ENCODE results near the gene C1orf122. TPM values are rescaled to one million over a fixed set of nuclear protein-coding genes. Genes with fewer than 3 reads are reported as not detected.
A peak's percentile ranks its signal among the peaks of the same experiment; 100 is the strongest.

C1orf122 gene
- total and polyA plus RNA-seq, 2 of the 13 experiments (the other 11 are each of a cell fraction or from before 2014, with no cell fraction given) = 18.7 to 40.6 TPM

GRCh38 chr1:37793773-37794371 lies 13.7 kb upstream of the C1orf122 start, which contains the start of gene MANEAL (continued):
- TF ChIP-seq CHCHD3 (CRISPR knock-in tag; IDR thresholded peaks at IDR 0.05) (0 out of 2 replicates have a peak, but pooled peaks have one; percentile 37), YY1 (IDR thresholded peaks at IDR 0.05; ENCODE audit: insufficient read depth, insufficient replicate concordance, low read depth, low read length) (peak; percentile 78), ZNF883 (CRISPR knock-in tag; IDR thresholded peaks at IDR 0.05; ENCODE audit: not compliant biosample characterization) (peak; percentile 67), ZNF235 (CRISPR knock-in tag; IDR thresholded peaks at IDR 0.05; ENCODE audit: borderline replicate concordance) (no peak), MAFF (IDR thresholded peaks at IDR 0.05; ENCODE audit: low read depth, low read length) (no peak), KDM3A (CRISPR knock-in tag; IDR thresholded peaks at IDR 0.05; ENCODE audit: low read depth) (no peak), ZNF672 (CRISPR knock-in tag; IDR thresholded peaks at IDR 0.05) (no peak), CREB1 (IDR thresholded peaks at IDR 0.05) (no peak), CREB1 (CRISPR knock-in tag; IDR thresholded peaks at IDR 0.05) (no peak), STAT5B (CRISPR knock-in tag; IDR thresholded peaks at IDR 0.05) (no peak), ZMAT3 (CRISPR knock-in tag; conservative IDR thresholded peaks at IDR 0.05) (no peak), SOX5 (CRISPR knock-in tag; IDR thresholded peaks at IDR 0.05; ENCODE audit: borderline replicate concordance) (no peak), ZBTB10 (CRISPR knock-in tag; IDR thresholded peaks at IDR 0.05; ENCODE audit: borderline replicate concordance) (0 out of 2 replicates have a peak, but pooled peaks have one; percentile 40), MLX (CRISPR knock-in tag; IDR thresholded peaks at IDR 0.05) (no peak), ZNF781 (CRISPR knock-in tag; IDR thresholded peaks at IDR 0.05; ENCODE audit: borderline replicate concordance, not compliant biosample characterization) (no peak), ZNF33A (CRISPR knock-in tag; IDR thresholded peaks at IDR 0.05; ENCODE audit: borderline replicate concordance) (no peak; the same call in 1 of the 2 replicates), PCBP1 (IDR thresholded peaks at IDR 0.05; ENCODE audit: borderline replicate concordance, low read depth, low read length) (no peak), ZFP91 (CRISPR knock-in tag; IDR thresholded peaks at IDR 0.05; ENCODE audit: borderline replicate concordance) (no peak; the same call in 1 of the 2 replicates), BRF2 (CRISPR knock-in tag; IDR thresholded peaks at IDR 0.05) (peak; percentile 66; the same call in 1 of the 2 replicates), ZNF777 (CRISPR knock-in tag; IDR thresholded peaks at IDR 0.05) (peak; percentile 72), HIVEP1 (CRISPR knock-in tag; IDR thresholded peaks at IDR 0.05) (no peak), SNAPC2 (CRISPR knock-in tag; IDR thresholded peaks at IDR 0.05) (no peak), ZNF775 (CRISPR knock-in tag; IDR thresholded peaks at IDR 0.05; ENCODE audit: borderline replicate concordance) (no peak), ZSCAN21 (CRISPR knock-in tag; IDR thresholded peaks at IDR 0.05; ENCODE audit: borderline replicate concordance) (no peak; the same call in 1 of the 2 replicates), CC2D1A (CRISPR knock-in tag; IDR thresholded peaks at IDR 0.05) (no peak), CEBPG (CRISPR knock-in tag; IDR thresholded peaks at IDR 0.05) (no peak)
